ENCODE data around the gene KCNAB2.

KCNAB2 gene

GRCh38 chr1:6129313-6129712 lies 83.6 kb downstream of the KCNAB2 start:
- peaks cover 19% of the 10 kb centered on the region for H3K27me3 Mint-ChIP-seq (ENCODE audit: low read depth)
- no peaks in the 10 kb centered on the region for H3K4me1 Mint-ChIP-seq
- no peak for TF ChIP-seq CTCF (IDR thresholded peaks at IDR 0.05; ENCODE audit: unreplicated experiment in 3 of 3)
- H3K36me3 Mint-ChIP-seq (ENCODE audit: low read depth), result no peaks in the 10 kb centered on the region
- no peak overlapping the region for H3K27ac Mint-ChIP-seq
- peaks cover 10% of the 10 kb centered on the region for H3K9me3 Mint-ChIP-seq
- no peak overlapping the region for H3K4me3 Mint-ChIP-seq

GRCh38 chr1:6130036-6130435 lies 84.3 kb downstream of the KCNAB2 start:
- TF ChIP-seq CTCF (IDR thresholded peaks at IDR 0.05; ENCODE audit: unreplicated experiment in 3 of 3), result no peak
- peaks cover 19% of the 10 kb centered on the region for H3K27me3 Mint-ChIP-seq (ENCODE audit: low read depth)
- H3K9me3 Mint-ChIP-seq, result peaks cover 10% of the 10 kb centered on the region

GRCh38 chr1:6130596-6130995 lies 84.9 kb downstream of the KCNAB2 start:
- no peaks in the 10 kb centered on the region for H3K4me1 Mint-ChIP-seq
- peaks cover 18% of the 10 kb centered on the region for H3K27me3 Mint-ChIP-seq (ENCODE audit: low read depth)
- TF ChIP-seq CTCF (IDR thresholded peaks at IDR 0.05; ENCODE audit: unreplicated experiment in 3 of 3), result no peak
- peaks cover 10% of the 10 kb centered on the region for H3K9me3 Mint-ChIP-seq
- no peak overlapping the region for H3K4me3 Mint-ChIP-seq
- H3K36me3 Mint-ChIP-seq (ENCODE audit: low read depth), result no peaks in the 10 kb centered on the region
- H3K27ac Mint-ChIP-seq, result no peak overlapping the region

More at GRCh38 chr1:6130036-6130435, 84.3 kb downstream of the KCNAB2 start:
- Mint-ChIP-seq H3K4me3 (no peak overlapping the region), H3K36me3 (ENCODE audit: low read depth) (no peaks in the 10 kb centered on the region), H3K4me1 (no peaks in the 10 kb centered on the region), H3K27ac (no peak overlapping the region)

GRCh38 chr1:6131561-6131960 lies 85.9 kb downstream of the KCNAB2 start:
- H3K4me3 Mint-ChIP-seq, result no peak overlapping the region
- H3K36me3 Mint-ChIP-seq (ENCODE audit: low read depth), result no peaks in the 10 kb centered on the region
- no peaks in the 10 kb centered on the region for H3K4me1 Mint-ChIP-seq
- peaks cover 10% of the 10 kb centered on the region for H3K9me3 Mint-ChIP-seq
- H3K27ac Mint-ChIP-seq, result no peak overlapping the region
- H3K27me3 Mint-ChIP-seq (ENCODE audit: low read depth), result peaks cover 13% of the 10 kb centered on the region
- no peak for TF ChIP-seq CTCF (IDR thresholded peaks at IDR 0.05; ENCODE audit: unreplicated experiment in 3 of 3)

- no peak for TF ChIP-seq CTCF (IDR thresholded peaks at IDR 0.05; ENCODE audit: unreplicated experiment in 3 of 3)
- Mint-ChIP-seq H3K27me3 (ENCODE audit: low read depth) (peaks cover 17% of the 10 kb centered on the region), H3K36me3 (ENCODE audit: low read depth) (no peaks in the 10 kb centered on the region), H3K27ac (no peak overlapping the region), H3K4me3 (no peak overlapping the region), H3K9me3 (peaks cover 10% of the 10 kb centered on the region), H3K4me1 (no peaks in the 10 kb centered on the region)
Observed at GRCh38 chr1:6133146-6133895, 87.6 kb downstream of the KCNAB2 start.

- Mint-ChIP-seq H3K27ac (no peak overlapping the region), H3K9me3 (peaks cover 10% of the 10 kb centered on the region), H3K27me3 (ENCODE audit: low read depth) (peaks cover 14% of the 10 kb centered on the region), H3K4me1 (no peaks in the 10 kb centered on the region), H3K4me3 (no peak overlapping the region), H3K36me3 (ENCODE audit: low read depth) (no peaks in the 10 kb centered on the region)
- no peak for TF ChIP-seq CTCF (IDR thresholded peaks at IDR 0.05; ENCODE audit: unreplicated experiment in 3 of 3)
Observed at GRCh38 chr1:6134206-6134605, 88.5 kb downstream of the KCNAB2 start.

All from nephron (organoid).